ENCODE data around the gene SATB1. TPM values are rescaled to one million over a fixed set of nuclear protein-coding genes. Genes with fewer than 3 reads are reported as not detected.

SATB1 gene
- total RNA-seq, 1 donor from 2014 or later = 46.1 TPM

- intact Hi-C loops (cut with micrococcal nuclease) = no loop called here
- no peak for DNase-seq
- ATAC-seq = no peak
Measured at GRCh38 chr3:18410205-18410604, 14.9 kb downstream of the SATB1 start.

DNA sequence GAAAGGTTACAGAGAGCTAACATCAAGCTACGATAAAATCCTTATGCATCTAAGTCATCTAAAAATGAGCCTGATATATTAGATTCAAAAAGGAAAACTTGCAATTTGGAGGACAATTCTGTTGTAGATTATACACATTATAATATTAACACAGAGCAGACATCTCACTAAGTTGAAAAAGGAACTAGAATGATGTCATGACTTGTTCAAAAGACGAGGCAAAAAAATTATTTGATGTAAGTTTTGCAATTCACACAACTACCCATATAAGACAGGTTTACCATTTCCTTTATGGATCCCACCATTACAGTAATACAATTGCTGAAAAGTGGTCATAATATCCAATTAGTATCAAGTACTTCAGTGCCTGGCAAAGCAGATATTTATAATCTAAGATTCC, 15.9 kb downstream of the SATB1 start:
- ATAC-seq = no peak
- no peak for DNase-seq
- intact Hi-C loops (cut with micrococcal nuclease) = no loop called here

DNA sequence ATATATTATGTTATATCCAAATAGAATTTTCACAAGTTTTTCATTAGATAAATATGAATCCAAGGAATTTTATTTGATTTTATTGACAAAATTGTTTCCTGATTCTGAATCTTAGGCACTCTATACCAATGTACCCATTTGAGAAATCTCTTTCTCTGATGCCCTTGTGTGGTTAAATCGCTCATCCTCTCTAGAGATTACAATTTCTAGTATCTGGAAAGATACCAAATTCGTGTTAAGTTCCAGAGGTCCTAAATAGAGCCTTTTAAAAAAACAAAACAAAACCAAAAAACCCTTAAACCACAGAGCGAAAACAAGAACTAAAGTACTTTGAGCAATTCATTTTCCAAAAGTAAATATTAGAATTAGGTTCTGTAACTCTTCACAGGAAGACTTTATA, 20.0 kb downstream of the SATB1 start:
- intact Hi-C loops (cut with micrococcal nuclease) = no loop called here
- DNase-seq (no peak), ATAC-seq (no peak)

DNA sequence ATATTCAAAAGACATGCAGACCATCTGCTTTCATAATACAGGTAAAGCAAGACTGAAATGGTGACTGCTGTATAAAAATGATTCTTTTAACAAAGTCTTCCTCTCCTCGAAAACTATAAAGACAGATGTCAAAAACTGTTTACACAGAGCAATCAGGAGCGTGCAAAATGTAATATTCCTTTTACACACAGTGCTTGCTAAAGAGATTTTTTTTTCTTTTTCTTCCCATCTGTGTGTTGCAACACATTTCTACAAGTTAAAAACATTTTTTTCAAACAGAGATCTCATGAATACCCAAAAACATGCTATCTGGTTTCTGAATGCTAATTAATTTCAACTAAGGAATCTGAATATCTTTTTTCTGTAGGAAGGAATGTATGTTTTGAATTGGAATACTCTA, 22.1 kb downstream of the SATB1 start:
- ATAC-seq = no peak
- DNase-seq = no peak
- intact Hi-C loops (cut with micrococcal nuclease) = no loop called here

DNA sequence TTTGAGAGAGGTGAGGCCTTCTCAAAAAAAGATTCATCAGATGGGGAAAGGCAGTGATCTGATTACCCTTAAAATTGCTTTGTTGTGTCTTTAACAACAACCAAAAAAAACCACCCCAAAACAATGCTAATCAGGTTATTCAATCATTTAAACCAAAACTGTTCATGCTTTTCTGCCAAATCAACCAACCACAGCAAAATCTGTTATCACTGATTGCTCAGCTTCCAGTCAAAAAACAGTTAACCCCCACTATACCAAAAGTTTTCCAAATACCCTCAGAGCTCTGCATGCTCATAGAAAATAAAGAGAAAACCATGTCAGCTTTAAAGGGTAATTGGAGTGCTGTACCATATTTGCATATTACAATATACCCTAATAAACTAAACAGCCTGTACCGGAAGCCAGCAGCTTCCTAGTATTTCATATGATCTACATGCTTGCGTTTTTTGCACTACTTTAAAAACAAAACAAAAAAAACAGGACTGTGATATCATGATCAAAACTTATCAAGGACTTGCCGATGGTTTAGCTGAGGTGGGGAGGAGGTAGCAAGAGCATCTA, 22.8 kb downstream of the SATB1 start:
- ATAC-seq = no peak
- DNase-seq = no peak
- intact Hi-C loops (cut with micrococcal nuclease) = no loop called here

DNA sequence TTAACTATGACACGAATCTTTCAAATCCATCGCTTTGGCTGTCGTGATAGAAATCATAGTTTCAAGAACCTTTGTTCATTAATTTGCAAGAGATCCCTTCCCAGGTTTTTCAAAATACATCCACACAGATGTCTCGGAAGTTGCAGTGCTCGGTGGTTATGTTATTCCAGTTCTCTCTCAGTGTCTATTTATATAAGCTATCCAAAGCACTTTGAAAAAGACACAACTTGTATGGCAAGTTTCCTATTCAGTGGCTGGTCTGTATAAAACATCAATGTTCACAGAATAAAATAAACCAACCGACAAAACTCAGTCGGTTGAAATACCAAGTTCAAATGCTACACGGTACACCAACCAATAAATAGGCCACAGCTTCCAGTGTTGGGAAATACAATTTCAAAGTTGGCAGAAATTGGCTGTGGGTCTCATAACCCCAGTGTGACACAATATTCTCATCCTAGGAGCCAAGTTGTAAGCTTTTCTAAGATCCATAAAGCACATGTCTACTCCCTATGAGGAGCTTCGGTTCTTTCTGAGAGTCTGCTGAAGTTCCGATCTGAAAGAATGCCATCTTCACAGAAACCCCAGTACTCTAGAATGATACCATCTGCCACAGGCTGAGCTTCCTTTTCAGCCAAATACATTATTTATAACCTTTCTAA, 23.7 kb downstream of the SATB1 start:
- peak; percentile 61 for ATAC-seq

DNA sequence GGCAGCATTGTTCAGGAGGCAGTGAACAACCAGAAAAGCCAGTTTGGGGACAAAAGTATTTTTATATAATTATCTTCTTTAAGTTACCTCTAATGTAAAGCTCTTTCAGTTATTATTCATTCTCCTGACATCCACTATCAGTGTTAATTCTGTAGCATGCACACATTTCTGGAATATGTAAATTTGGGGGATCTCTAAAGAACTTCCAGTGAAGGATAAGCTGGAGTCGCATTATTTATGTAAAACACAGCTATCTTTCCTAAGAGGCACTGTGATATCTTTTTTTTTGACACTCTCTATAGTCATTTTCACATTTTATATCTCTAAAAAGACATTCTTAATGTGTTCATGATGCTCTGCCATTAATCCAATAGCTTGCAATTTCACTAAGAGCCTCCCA, 26.7 kb downstream of the SATB1 start:
- no peak for DNase-seq
- ATAC-seq = no peak
- intact Hi-C loops (cut with micrococcal nuclease) = no loop called here

More for the DNA sequence above, 23.7 kb downstream of the SATB1 start:
- DNase-seq = no peak
- intact Hi-C loops (cut with micrococcal nuclease) = no loop called here

GRCh38 chr3:18396428-18396827, 28.7 kb downstream of the SATB1 start:
- intact Hi-C loops (cut with micrococcal nuclease) = no loop called here
- no peak for DNase-seq
- ATAC-seq = no peak

DNA sequence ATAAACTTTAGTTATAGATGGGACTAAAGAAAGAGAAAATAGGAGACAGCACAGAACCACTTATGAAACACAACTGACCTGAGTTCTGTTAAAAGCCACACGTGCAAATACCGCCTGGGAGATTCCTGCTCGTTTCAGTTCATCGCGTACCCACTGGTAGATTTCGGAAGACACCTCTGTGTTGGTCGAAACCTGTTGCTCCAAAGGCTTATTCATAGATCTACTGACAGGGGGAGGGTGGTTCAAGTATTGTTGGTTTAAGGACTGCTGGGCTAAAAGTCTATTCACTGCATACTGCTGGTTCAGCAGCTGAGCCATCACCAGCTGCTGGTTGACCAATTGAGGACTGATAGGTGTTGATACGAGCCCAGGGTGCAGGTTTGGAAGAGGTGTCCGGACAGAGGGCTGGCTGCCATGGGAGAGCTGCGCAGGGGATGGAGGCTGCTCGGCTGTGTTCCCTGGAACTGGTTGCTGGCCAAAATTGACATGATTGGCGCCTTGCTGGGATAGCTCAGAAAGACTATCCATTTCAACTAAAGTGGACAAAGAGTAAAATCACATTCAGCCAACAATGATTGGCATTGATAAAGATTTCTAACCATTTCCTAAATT, 30.6 kb downstream of the SATB1 start:
- no peak for DNase-seq
- ATAC-seq = no peak
- intact Hi-C loops (cut with micrococcal nuclease) = no loop called here

DNA sequence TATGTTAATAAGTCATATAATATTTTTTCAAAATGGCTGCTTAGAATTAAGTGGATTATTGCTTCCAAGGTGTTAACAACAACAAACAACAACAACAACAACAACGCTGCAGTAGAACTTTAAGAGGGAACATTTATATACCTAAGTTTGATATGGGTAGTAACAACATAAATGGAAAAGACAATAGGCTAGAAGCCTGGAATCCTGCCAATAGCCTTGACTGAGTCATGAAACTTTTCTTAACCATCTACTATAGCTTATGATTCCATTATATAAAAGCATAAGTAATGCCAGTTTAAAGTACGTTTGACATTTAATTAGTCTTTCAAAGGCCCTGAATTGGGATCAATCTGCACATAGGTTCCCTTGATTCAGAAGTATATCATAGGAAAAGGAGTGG, 31.2 kb downstream of the SATB1 start:
- intact Hi-C loops (cut with micrococcal nuclease) = no loop called here
- DNase-seq (no peak), ATAC-seq (no peak)

GRCh38 chr3:18390024-18390660, 35.0 kb downstream of the SATB1 start:
- ATAC-seq (no peak), DNase-seq (no peak)
- intact Hi-C loops (cut with micrococcal nuclease) = no loop called here

DNA sequence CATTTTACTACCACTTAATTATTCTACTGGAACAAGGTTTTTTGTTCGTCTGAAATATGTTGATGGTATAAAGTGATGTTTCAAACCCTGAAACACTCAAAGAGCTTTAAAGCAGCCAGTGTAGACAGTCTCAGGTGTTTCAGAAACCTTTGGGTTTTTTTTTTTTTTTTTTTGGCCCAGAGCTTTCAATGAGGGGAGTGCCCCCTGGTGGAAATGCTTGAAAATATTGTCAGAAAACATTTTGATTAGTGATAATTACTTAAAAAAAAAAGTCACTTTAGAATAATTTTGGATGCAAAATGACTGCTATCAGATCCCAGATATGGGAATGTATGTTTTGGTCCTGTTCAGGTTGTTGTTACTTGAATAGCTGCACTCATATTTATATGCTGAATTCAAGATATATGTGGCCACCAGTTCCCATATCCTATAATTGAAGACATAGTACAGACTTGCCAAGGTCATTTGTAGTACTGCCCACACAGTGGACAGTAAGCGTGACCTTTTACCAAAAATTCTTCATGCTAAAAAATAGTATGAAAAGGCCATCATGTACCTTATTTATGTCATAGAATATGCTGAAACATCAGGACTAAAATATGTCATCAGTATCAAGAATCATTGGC, 35.9 kb downstream of the SATB1 start:
- ATAC-seq = no peak
- intact Hi-C loops (cut with micrococcal nuclease) = no loop called here
- no peak for DNase-seq

DNA sequence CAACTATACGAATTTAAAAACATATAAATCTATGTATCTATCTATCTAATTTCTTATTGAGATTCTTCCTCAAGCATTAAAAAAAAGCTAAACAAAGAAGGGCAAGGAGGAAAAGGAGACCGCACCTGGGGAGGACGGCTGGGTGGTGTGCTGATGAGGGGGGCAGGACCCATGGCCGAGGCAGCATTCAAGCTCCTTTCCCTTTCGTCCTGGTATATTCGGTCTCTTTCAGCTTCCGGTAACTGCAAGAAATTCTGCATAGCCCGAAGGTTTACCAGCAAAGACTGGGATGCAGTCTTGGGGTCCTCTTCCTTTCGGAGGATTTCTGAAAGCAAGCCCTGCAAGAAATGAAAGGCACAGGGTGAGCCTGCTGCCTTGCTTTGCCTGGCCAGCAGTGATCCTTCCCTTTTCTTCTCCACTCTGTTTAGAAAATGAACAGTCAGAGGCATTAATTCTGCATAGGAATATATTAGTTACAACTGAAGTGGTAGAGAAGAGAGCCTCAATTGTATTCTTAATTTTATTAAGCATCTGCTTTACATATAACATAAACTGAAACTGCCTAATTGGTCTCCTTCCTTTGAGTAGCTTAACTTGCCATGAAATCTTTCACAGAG, 38.8 kb downstream of the SATB1 start:
- intact Hi-C loops (cut with micrococcal nuclease) = no loop called here
- no peak for ATAC-seq
- DNase-seq = no peak

DNA sequence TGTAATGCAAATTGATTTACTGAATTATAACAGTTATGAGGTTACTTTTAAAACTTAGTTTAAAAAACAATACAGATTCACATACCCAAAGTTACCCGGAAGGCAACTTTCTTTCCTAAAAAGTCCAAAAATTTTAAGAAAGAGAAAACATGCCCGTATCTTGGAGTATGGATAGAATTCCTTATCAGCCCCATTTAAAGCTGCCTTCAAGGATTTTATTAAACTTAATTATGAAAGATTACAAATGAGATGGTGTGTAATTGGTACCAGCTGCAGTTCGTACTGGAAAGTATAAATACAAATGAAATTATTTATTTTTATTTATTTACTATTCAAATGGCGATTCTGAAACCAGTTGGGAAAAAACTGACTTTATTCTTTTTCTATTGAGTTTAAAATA, 39.4 kb downstream of the SATB1 start:
- no peak for DNase-seq
- intact Hi-C loops (cut with micrococcal nuclease) = no loop called here
- no peak for ATAC-seq

- DNase-seq (no peak), ATAC-seq (no peak)
- intact Hi-C loops (cut with micrococcal nuclease) = no loop called here
Measured at GRCh38 chr3:18382760-18383369, 42.3 kb downstream of the SATB1 start.

DNA sequence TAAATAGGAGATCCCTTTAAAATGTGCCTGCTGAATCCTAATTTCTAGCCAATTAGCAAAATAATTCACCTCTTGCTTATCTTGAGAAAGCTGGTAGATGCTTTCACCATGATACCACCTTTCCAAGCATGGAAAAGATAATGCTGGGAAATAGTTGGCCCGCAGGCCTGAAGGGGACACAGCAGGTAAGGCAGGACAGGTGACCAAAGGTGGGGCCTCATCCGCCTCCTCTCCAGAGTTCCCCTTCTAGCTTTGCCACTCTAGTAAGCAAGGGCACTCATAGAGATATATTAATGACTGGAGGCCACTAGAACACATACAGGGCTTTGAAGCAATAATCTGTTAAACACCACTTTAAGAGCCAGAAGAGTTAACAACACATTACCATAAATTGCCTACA, 45.5 kb downstream of the SATB1 start:
- no peak for DNase-seq
- ATAC-seq = no peak
- intact Hi-C loops (cut with micrococcal nuclease) = no loop called here

GRCh38 chr3:18378218-18378617, 46.9 kb downstream of the SATB1 start:
- DNase-seq (no peak), ATAC-seq (no peak)
- intact Hi-C loops (cut with micrococcal nuclease) = no loop called here

DNA sequence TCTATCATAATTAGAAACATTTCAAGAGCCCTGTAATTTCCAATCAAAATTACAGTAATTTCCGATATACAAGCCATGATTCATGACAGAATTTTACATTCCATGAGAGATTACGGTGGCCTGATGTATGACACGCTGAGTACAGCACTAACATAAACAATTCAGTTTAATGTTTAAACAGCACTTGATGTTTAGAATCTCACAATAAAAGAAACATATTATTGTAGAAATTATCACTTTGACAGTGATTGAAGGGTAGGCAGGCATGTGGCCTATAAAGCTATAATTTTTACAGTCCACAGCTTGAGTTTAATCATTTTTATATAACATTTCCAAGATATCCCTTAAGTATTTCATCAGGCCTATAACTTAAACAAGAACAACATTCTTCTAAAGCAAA, 48.5 kb downstream of the SATB1 start:
- DNase-seq (no peak), ATAC-seq (no peak)
- intact Hi-C loops (cut with micrococcal nuclease) = no loop called here

DNA sequence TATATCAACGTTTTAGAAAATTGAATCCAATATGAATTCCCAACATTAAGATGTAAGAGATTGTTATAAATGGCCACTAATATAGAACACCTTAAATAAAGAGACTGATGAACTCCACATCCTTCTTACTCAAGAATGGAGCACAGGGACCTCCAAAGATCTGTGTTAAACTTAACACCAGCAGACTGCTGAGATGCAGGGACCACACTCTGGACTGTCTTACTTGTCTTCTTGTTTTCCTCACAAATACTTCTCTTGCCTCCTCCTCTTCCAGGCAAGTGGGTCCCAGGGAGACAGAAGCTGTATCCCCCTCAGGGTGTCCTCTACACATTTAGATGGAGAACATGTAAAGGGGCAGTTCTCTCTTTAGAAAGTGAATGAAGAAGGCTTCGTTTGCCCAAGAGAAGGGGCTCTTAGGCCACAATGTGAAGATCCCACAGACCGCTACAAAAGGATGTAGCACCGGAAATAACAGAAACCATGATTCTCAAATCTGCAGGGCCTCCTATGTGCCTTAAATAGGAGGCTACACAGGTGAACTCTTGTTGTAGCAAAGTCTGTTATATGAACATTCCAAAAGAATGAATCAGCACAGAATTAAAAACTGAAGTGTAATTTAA, 52.2 kb downstream of the SATB1 start:
- DNase-seq (no peak), ATAC-seq (no peak)
- intact Hi-C loops (cut with micrococcal nuclease) = no loop called here

All from left ventricle myocardium superior (tissue), 1 donor.